Loucy (cell line): ENCODE data around the gene ANKUB1.

Experiments
- CTCF ChIP-seq: fragments of 200-600 bp; sonication (generic); conservative IDR thresholded peaks from 2 replicates; pipeline ENCODE4 v1.5.1; 2014; ENCODE audit warnings: mild to moderate bottlenecking, antibody characterized with exemption, low read length
- EZH2phosphoT487 ChIP-seq: fragments of 200-600 bp; IDR thresholded peaks from 2 replicates; pipeline ENCODE4 v1.6.1; 2018; ENCODE audit warnings: antibody characterized with exemption, mild to moderate bottlenecking, moderate library complexity, borderline replicate concordance

GRCh38 chr3:149767720-149768119, 24.6 kb downstream of the ANKUB1 start:
- no peak for TF ChIP-seq CTCF
- TF ChIP-seq EZH2phosphoT487 = no peak
